ENCODE results near the gene HTT.

Gene HTT

DNA sequence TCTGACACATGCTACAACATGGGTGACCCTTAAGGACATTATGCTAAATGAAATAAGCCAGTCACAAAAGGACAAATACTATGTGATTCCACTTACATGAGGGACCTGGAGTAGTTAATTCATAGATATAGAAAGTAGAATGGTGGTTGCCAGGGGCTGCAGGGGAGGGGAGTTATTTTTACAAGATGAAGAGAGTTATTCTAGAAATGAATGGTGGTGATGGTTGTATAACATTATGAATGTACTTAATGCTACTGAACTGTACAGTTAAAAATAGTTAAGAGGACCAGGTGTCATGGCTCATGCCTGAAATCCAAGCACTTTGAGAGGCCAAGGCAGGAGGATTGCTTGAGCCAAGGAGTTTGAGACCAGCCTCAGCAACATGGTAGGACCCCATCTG lies 115.0 kb downstream of the HTT start:
- H3K4me3 ChIP-seq (ENCODE audit: low read depth, low read length): no peak overlapping the region
- DNase-seq (ENCODE audit: low read depth): no peak

- DNase-seq (ENCODE audit: low read depth): no peak
- no peak overlapping the region for H3K4me3 ChIP-seq (ENCODE audit: low read depth, low read length)
These were observed 116.1 kb downstream of the HTT start for GRCh38 chr4:3190549-3190948.

GRCh38 chr4:3192188-3192587 lies 117.7 kb downstream of the HTT start:
- no peak for DNase-seq (ENCODE audit: low read depth)
- no peak overlapping the region for H3K4me3 ChIP-seq (ENCODE audit: low read depth, low read length)

DNA sequence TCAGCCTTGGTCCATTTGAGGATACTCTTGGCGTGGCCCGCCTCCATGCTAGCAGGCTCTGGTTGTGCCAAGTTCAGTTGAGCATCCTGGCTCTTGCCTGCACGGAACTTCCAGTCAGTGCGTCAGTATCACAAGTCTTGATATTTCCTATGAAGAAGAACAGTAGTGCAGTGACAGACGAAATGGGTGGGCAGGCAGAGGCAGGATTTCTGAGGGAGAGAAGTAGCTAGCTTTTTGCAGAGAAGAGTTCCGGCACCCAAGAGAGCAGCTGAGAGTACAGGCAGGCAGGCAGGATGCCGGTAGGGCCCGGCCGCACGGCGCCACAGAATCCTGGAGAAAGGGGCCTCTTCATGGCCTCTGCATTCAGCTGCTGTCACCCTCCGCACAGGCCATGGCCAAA lies 118.3 kb downstream of the HTT start:
- no peak overlapping the region for H3K4me3 ChIP-seq (ENCODE audit: low read depth, low read length)
- no peak for DNase-seq (ENCODE audit: low read depth)

GRCh38 chr4:3193531-3194203 lies 119.2 kb downstream of the HTT start:
- no peak for DNase-seq (ENCODE audit: low read depth)

DNA sequence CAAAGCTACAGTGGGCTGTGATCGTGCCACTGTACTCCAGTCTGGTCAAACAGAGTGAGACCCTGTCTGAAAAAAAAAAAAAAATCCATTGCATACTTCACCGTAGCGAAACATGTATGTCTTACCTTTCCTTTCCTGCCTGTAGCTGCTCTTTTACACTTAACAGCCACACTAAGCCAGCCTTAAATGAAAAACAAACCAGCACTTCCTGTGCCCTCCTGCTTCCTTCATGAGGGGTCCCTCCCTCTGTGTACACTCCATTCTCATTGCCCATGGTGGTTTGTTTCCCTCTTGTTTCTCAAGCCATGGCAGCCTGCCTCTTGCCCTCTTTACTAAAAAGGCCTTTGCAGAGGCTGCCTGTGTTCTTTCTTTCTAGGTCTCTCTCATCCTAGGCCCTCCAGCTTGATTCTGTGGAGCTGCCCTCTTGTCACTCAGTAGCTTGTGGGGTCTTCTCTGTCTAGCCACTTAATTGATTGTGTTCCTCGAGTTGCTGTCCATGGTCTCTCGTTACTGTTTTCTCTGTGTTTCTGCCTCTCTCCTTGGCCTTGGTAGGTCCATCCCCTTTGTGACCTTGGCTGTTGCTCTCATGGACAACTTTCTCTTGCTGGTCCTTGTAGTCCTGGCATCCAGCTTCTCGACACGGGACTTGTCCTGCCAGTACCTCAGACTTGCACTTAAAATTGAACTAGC lies 122.3 kb downstream of the HTT start:
- no peak for DNase-seq (ENCODE audit: low read depth)
- no peak overlapping the region for H3K4me3 ChIP-seq (ENCODE audit: low read depth, low read length)

More at GRCh38 chr4:3193531-3194203, 119.2 kb downstream of the HTT start:
- no peak overlapping the region for H3K4me3 ChIP-seq (ENCODE audit: low read depth, low read length)

- no peak for DNase-seq (ENCODE audit: low read depth)
These were observed 123.1 kb downstream of the HTT start for GRCh38 chr4:3197366-3198105.

DNA sequence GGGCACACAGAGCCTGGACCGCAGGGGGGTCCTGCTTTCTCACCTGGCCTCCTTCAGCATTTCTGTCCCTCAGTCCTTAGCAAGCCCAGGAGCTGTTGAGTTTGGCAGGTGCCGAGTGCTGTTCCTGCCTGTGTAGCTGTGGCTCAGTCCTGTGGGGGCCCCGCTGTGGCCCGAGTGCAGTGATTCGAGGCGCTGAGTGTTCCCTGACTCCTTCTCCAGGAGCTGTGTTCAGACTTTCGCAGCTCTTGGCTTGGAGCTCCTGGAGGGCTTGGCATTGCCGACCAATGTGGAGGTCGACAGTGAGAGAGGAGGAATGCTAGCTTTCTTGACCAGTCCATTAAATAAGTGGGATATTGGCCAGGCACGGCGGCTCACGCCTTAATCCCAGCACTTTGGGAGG lies 124.4 kb downstream of the HTT start:
- no peak for DNase-seq (ENCODE audit: low read depth)
- H3K4me3 ChIP-seq (ENCODE audit: low read depth, low read length): no peak overlapping the region

More at GRCh38 chr4:3197366-3198105, 123.1 kb downstream of the HTT start:
- H3K4me3 ChIP-seq (ENCODE audit: low read depth, low read length): no peak overlapping the region

GRCh38 chr4:3199653-3200422 lies 125.4 kb downstream of the HTT start:
- H3K4me3 ChIP-seq (ENCODE audit: low read depth, low read length): no peak overlapping the region
- no peak for DNase-seq (ENCODE audit: low read depth)

GRCh38 chr4:3200423-3201090 lies 126.1 kb downstream of the HTT start:
- H3K4me3 ChIP-seq (ENCODE audit: low read depth, low read length): no peak overlapping the region
- DNase-seq (ENCODE audit: low read depth): no peak

- no peak for DNase-seq (ENCODE audit: low read depth)
- no peak overlapping the region for H3K4me3 ChIP-seq (ENCODE audit: low read depth, low read length)
These were observed 127.5 kb downstream of the HTT start for GRCh38 chr4:3201718-3202702.

GRCh38 chr4:3202836-3203820 lies 128.6 kb downstream of the HTT start:
- no peak for DNase-seq (ENCODE audit: low read depth)
- H3K4me3 ChIP-seq (ENCODE audit: low read depth, low read length): no peak overlapping the region

DNA sequence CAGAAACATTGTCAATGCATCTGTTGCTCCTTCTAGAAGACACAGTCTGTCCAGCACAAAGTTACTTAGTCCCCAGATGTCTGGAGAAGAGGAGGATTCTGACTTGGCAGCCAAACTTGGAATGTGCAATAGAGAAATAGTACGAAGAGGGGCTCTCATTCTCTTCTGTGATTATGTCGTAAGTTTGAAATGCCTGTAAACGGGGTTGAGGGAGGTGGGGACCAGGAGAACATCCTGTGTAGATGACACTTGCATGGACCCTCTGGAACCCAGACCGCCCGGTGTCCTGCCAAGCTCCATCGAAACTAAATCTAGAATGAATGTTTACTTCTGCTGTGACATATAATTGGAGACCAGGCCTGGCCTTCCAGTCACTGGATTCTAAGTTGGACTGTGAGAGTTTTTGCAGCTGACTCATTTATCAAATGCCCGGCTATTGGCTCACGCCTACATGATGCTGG lies 129.5 kb downstream of the HTT start:
- no peak overlapping the region for H3K4me3 ChIP-seq (ENCODE audit: low read depth, low read length)
- no peak for DNase-seq (ENCODE audit: low read depth)

GRCh38 chr4:3205995-3206394 lies 131.5 kb downstream of the HTT start:
- H3K4me3 ChIP-seq (ENCODE audit: low read depth, low read length): no peak overlapping the region
- DNase-seq (ENCODE audit: low read depth): no peak

GRCh38 chr4:3206439-3207100 lies 132.1 kb downstream of the HTT start:
- no peak for DNase-seq (ENCODE audit: low read depth)
- no peak overlapping the region for H3K4me3 ChIP-seq (ENCODE audit: low read depth, low read length)

- no peak for DNase-seq (ENCODE audit: low read depth)
- H3K4me3 ChIP-seq (ENCODE audit: low read depth, low read length): no peak overlapping the region
These were observed 133.1 kb downstream of the HTT start for GRCh38 chr4:3207531-3208037.
